ENCODE measurements around the gene ZSCAN5A.
"Not testable (repeated sequence)": the region's sequence is repeated elsewhere in the genome, so short reads cannot be mapped to it uniquely, and the experiment has no call there.

The ZSCAN5A gene

DNA sequence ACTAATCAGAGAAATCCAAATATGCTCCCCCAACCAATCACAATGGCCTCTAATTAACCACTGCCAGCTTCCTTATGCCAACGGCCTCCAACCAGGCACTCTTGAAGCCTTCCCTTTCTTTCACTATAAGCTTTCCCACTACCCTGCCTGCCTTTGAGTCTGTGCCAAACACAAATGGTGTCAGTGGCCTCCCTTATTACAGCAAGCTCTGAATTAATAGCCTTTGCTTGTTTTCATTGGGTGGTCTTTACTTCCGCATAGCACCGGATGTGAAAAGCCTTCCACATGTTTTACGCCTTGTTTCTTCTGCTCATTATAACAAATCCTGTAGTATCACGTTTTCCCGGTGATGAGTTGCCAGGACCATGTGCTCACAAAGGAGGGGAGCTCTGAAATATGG is 43.5 kb downstream of the ZSCAN5A start:
- TF ChIP-seq, protein P1, sequence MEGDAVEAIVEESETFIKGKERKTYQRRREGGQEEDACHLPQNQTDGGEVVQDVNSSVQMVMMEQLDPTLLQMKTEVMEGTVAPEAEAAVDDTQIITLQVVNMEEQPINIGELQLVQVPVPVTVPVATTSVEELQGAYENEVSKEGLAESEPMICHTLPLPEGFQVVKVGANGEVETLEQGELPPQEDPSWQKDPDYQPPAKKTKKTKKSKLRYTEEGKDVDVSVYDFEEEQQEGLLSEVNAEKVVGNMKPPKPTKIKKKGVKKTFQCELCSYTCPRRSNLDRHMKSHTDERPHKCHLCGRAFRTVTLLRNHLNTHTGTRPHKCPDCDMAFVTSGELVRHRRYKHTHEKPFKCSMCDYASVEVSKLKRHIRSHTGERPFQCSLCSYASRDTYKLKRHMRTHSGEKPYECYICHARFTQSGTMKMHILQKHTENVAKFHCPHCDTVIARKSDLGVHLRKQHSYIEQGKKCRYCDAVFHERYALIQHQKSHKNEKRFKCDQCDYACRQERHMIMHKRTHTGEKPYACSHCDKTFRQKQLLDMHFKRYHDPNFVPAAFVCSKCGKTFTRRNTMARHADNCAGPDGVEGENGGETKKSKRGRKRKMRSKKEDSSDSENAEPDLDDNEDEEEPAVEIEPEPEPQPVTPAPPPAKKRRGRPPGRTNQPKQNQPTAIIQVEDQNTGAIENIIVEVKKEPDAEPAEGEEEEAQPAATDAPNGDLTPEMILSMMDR (conservative IDR thresholded peaks at IDR 0.05; ENCODE audit: low read length): no peak
- DNase-seq (ENCODE audit: low read depth): no peak
- H3K4me3 ChIP-seq (ENCODE audit: low read length): no peak overlapping the region

DNA sequence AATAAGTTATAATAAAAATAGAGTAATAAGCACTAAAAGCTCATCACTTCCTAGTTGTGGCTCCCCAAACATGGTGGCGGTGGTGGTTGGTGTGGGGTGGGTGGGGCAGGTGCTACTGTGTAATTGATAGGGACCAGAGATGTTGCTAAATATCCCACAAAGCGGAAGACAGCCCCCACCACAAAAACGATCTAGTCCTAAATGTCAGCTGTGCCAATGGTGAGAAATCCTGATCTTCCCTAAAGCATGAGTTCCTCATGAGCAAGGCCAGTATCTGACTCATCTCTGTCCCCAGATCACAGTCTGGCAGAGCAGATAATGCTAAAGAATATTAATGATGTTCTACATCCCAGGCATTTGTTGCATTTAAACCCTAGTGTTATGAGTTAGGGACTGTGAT is 44.0 kb downstream of the ZSCAN5A start:
- TF ChIP-seq, protein P1 (conservative IDR thresholded peaks at IDR 0.05; ENCODE audit: low read length): no peak
- no peak for DNase-seq (ENCODE audit: low read depth)
- H3K4me3 ChIP-seq (ENCODE audit: low read length): no peak overlapping the region

DNA sequence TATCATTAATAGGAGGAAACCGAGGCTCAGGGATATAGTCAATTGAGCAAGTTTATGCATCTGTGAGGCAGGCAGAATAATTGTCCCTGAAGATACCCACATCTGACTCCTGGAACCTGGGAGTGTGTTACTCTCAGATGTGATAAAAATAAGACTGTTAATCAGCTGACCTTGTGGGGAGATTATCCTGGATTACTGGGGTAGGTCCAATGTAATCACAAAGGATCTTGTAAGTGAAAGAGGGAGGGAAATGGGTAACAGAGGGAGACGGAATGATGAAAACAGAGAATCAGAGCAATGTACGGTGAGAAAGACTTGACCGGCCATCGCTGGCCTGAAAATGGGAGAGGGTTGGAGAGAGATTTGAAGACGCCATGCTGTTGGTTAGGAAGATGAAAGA is 45.3 kb downstream of the ZSCAN5A start:
- no peak overlapping the region for H3K4me3 ChIP-seq (ENCODE audit: low read length)
- TF ChIP-seq, protein P1 (conservative IDR thresholded peaks at IDR 0.05; ENCODE audit: low read length): no peak
- no peak for DNase-seq (ENCODE audit: low read depth)

DNA sequence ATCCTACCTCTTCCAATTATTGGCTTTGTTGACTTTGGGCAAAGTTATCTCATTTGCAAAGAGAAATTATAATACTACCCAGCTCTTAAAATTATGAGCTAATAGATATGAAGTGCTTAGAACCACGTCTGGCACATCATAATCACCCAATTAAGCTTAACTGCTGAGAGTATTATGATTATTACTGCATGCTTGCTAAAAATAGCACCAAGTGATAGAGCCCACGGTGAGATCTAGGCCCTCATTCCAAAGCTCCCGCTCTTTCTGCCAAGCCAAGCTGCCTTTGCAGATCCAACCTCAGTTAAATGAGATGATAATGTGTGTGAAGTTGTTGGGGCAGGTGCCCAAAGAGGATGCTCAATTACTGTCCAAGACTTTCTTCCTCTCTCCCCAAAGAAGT is 48.6 kb downstream of the ZSCAN5A start:
- TF ChIP-seq, protein P1 (conservative IDR thresholded peaks at IDR 0.05; ENCODE audit: low read length): no peak
- no peak for DNase-seq (ENCODE audit: low read depth)
- no peak overlapping the region for H3K4me3 ChIP-seq (ENCODE audit: low read length)

DNA sequence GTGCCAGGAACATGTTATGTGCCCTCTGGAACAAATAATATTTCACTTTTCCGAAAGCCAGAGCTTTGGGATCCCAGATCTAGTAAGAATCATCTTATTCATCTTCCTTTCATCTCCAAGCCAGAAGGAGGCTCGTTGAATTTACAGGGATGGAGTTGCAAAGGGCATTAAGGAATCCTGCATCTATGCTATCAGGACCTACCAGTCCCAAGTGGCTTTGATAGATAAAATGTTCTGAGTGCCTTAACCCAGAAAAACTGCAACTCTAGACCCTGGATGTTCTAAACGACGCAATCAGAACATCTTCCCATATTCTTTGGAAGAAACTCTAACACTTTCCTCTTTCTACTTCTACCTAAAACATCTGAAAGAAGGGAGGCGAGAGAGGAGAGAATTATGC is 51.3 kb downstream of the ZSCAN5A start:
- DNase-seq (ENCODE audit: low read depth): no peak
- no peak overlapping the region for H3K4me3 ChIP-seq (ENCODE audit: low read length)
- TF ChIP-seq, protein P1 (conservative IDR thresholded peaks at IDR 0.05; ENCODE audit: low read length): no peak

DNA sequence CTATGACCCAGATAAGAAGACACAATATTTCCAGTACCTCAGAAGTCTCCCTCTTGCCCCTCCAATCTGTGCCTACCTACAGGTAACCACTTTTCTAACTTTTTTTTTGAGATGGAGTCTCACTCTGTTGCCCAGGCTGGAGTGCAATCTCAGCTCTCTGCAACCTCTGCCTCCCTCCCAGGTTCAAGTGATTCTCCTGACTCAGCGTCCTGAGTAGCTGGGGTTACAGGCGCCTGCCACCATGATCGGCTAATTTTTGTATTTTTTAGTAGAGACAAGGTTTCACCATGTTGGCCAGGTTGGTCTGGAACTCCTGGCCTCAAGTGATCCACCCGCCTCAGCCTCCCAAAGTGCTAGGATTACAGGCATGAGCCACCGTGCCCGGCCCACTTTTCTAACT is 52.7 kb downstream of the ZSCAN5A start:
- DNase-seq (ENCODE audit: low read depth); H3K4me3 ChIP-seq (ENCODE audit: low read length): not testable (repeated sequence)

DNA sequence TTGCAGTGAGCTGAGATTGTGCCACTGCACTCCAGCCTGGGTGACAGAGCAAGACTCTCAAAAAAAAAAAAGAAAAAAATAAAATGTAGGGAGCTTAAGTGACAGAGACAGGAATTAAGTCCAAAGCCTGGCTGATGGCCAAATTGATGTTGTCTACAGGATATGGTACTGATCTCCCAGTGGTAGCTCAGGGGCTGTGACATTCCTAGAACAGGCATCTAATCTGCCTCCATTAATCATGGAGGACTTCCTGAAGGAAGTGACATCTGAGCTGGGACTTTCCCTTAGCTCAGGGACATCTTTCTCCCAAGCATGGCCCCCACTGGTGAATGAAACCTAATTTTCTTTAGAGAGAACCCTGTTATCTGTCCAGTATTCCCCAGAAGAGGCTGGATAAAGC is 53.5 kb downstream of the ZSCAN5A start:
- no peak for DNase-seq (ENCODE audit: low read depth)
- no peak overlapping the region for H3K4me3 ChIP-seq (ENCODE audit: low read length)
- TF ChIP-seq, protein P1 (conservative IDR thresholded peaks at IDR 0.05; ENCODE audit: low read length): no peak

DNA sequence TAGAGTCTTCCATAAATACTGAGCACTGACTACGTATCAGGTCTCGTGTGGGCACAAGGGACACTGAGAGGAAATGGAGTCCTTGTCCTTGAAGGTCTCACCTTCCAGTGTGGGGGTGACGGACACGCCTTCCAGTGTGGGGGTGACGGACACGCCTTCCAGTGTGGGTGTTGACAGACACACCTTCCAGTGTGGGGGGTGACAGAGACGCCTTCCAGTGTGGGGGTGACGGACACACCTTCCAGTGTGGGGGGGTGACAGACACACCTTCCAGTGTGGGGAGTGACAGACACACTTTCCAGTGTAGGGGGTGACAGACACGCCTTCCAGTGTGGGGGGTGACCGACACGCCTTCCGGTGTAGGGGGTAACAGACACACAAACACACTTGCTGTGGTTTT is 56.4 kb downstream of the ZSCAN5A start:
- TF ChIP-seq, protein P1 (conservative IDR thresholded peaks at IDR 0.05; ENCODE audit: low read length): no peak
- H3K4me3 ChIP-seq (ENCODE audit: low read length): no peak overlapping the region
- DNase-seq (ENCODE audit: low read depth): no peak
